Measurements from ENCODE around the gene OTUD5. TPM values are rescaled to one million over a fixed set of nuclear protein-coding genes. Genes with fewer than 3 reads are reported as not detected.

The OTUD5 gene
- total and polyA plus RNA-seq, 12 donors, result 39.4 to 79.5 (median 53.8) TPM

DNA sequence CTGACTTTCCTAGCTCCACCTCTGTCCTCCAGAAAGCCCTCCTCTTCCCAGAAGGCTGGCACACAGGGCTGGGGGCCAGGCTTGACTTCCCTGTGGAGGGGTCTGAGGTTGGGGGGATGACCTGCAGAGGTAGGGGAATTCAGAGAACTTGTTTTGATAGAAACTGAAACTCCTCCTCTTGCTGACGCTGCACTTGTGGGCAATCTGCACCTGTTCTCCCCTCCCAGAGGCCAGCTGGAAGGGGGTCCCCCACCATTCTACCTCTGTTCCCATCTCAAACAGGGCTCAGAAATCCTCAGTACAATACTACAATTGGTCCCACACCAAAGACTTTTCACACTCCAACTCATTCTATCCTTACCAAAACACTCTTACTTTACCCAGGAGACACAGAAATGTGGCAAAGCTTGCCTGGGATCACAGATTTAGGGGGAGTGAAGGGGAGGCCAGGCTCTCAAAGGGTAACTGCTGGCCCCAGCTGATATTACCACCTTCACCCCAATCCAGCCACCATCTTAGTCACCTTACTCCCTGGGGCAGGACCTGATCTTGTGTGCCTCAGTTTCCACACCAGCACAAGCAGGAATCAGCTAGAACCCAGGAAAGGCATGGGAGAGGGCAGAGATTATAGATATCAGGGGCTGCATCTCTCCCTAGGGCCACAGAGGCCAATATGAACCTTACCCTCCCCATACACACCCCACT is 18.5 kb downstream of the OTUD5 start:
- no peak overlapping the region for H3K27ac ChIP-seq
- peaks cover 0 to 9% of the 10 kb centered on the region in 2 donors for H3K36me3 ChIP-seq (replicated peaks in 1 of 2)
- intact Hi-C loops (cut with DNase I), result no loop called here
- no peaks in the 10 kb centered on the region for H3K9me3 ChIP-seq (replicated peaks in 1 of 3)
- no peak overlapping the region for H3K4me3 ChIP-seq
- 50 to 79% (median 63%) methylated on average over 1 of the region's 1 CpG for WGBS, 4 donors
- no peak for DNase-seq
- H3K27me3 ChIP-seq, result no peaks in the 10 kb centered on the region
- peaks cover 0 to 21% of the 10 kb centered on the region in 2 donors for H3K4me1 ChIP-seq (replicated peaks in 1 of 2)
- no peak for TF ChIP-seq POLR2A (IDR thresholded peaks at IDR 0.05)
- TF ChIP-seq, protein P1, sequence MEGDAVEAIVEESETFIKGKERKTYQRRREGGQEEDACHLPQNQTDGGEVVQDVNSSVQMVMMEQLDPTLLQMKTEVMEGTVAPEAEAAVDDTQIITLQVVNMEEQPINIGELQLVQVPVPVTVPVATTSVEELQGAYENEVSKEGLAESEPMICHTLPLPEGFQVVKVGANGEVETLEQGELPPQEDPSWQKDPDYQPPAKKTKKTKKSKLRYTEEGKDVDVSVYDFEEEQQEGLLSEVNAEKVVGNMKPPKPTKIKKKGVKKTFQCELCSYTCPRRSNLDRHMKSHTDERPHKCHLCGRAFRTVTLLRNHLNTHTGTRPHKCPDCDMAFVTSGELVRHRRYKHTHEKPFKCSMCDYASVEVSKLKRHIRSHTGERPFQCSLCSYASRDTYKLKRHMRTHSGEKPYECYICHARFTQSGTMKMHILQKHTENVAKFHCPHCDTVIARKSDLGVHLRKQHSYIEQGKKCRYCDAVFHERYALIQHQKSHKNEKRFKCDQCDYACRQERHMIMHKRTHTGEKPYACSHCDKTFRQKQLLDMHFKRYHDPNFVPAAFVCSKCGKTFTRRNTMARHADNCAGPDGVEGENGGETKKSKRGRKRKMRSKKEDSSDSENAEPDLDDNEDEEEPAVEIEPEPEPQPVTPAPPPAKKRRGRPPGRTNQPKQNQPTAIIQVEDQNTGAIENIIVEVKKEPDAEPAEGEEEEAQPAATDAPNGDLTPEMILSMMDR (IDR thresholded peaks at IDR 0.05), result no peak

DNA sequence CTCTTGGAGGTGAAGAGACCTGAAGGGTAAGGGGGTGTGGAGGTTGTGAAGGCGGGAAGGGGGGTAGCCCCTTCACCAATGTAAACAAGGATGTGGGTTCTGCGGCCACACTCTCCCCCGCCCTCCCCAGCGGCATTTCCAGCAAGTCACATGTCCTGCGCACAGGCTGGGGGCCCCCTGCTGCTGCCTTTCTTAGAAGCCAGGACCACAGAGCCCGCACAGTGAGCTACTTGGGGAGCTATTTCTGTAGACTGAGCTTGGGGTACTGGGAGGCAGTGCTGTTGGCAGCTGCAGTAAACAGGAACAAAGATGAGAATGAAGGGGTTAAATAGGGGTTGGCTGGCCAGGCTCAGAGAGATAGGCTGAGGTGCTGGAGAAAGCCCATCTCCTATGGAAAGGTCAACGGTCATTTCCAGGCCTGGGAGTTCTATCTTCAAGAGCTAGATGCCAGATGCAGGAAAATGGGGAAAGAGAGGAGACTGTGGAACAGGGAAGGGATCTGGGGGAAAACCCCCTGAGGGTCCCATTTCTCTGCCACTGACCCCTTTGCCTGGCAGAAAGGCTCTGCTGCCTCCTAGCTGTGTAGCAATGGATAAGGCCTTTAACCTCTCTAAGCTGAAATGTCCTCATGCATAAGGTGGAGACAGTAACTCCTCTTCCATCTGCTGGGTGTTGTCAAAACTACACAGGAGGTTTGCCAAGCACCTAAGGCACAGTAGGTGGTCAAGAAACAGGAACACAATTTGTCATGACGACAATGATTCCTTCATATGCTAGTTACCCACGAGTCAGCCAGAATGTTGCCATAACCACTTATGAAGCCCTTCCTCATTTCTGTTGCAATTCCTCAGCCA is 20.1 kb downstream of the OTUD5 start:
- intact Hi-C loops (cut with DNase I), result no loop called here
- H3K9me3 ChIP-seq (replicated peaks in 1 of 3), result no peaks in the 10 kb centered on the region
- peak overlapping the region in 2 of 5 donors; percentile 47 to 52 for H3K27ac ChIP-seq
- H3K4me1 ChIP-seq (replicated peaks in 1 of 2), result peaks cover 0 to 21% of the 10 kb centered on the region in 2 donors
- 42 to 60% (median 48%) methylated on average over 3 to 9 of the region's 9 CpGs for WGBS, 4 donors
- peak in 1 of 7 donors; percentile 56 for DNase-seq
- no peaks in the 10 kb centered on the region for H3K27me3 ChIP-seq
- H3K4me3 ChIP-seq, result no peak overlapping the region
- TF ChIP-seq POLR2A (IDR thresholded peaks at IDR 0.05), result no peak
- TF ChIP-seq, protein P1 (IDR thresholded peaks at IDR 0.05), result no peak
- H3K36me3 ChIP-seq (replicated peaks in 1 of 2), result peaks cover 0 to 15% of the 10 kb centered on the region in 2 donors

DNA sequence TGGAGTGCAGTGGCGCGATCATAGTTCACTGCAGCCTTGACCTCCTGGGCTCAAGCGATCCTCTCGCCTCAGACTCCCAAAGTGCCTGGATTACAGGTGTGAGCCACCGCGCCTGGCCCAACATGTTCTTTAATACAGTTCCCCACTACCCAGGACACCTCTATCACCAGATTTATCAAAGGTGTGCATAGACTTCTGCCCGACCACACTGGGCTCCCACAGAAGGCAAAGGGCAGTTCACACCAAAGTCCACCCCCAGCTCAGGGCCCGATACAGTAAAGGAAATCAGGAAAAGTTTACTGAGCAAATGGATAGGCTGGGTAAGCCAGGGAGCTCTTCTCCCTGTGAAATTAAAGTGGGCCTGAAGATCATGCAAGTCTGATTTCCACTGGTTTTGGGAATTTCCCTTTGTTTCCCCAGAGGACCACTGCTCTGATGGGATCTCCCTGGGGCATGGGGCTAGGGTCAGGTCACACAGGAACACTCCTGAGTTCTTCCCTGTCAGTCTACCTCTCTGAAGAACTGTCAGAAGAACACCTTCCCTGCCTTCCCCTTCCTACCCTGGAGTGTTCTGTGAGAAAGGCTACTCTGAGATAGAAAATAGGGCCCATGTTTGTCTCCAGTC is 20.9 kb downstream of the OTUD5 start:
- DNase-seq, result no peak
- TF ChIP-seq POLR2A (IDR thresholded peaks at IDR 0.05), result no peak
- TF ChIP-seq, protein P1 (IDR thresholded peaks at IDR 0.05), result no peak
- WGBS, 4 donors, result 60 to 83% (median 79%) methylated on average over 4 to 8 of the region's 8 CpGs
- intact Hi-C loops (cut with DNase I), result no loop called here
- Histone ChIP-seq H3K27ac (peak overlapping the region in 1 of 5 donors; percentile 52), H3K4me3 (no peak overlapping the region), H3K4me1 (replicated peaks in 1 of 2) (peaks cover 0 to 17% of the 10 kb centered on the region in 2 donors), H3K36me3 (replicated peaks in 1 of 2) (peaks cover 0 to 19% of the 10 kb centered on the region in 2 donors), H3K27me3 (no peaks in the 10 kb centered on the region), H3K9me3 (replicated peaks in 1 of 3) (no peaks in the 10 kb centered on the region)

DNA sequence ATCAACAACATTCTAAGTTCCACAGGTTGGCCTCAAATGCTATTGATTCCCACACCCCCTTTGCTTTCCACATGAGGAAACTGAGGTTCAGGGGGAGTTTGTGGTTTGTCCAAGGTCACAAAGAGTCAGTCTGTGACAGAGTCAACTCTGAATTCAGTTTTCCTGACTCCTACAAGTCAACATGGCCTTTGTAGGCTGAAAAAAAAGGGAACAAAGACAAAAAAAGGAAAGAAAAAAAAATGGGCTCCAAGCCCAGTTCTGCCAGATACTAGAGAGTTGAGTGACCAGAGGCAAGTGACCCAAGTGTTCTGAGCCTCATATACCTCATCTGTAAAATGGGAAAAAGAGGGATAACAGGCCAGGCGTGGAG is 22.1 kb downstream of the OTUD5 start:
- H3K27me3 ChIP-seq, result no peaks in the 10 kb centered on the region
- TF ChIP-seq, protein P1 (IDR thresholded peaks at IDR 0.05), result no peak
- no peak for TF ChIP-seq POLR2A (IDR thresholded peaks at IDR 0.05)
- H3K4me1 ChIP-seq (replicated peaks in 1 of 2), result peaks cover 0 to 13% of the 10 kb centered on the region in 2 donors
- intact Hi-C loops (cut with DNase I), result no loop called here
- H3K4me3 ChIP-seq, result no peak overlapping the region
- no peaks in the 10 kb centered on the region for H3K9me3 ChIP-seq (replicated peaks in 1 of 3)
- 50 to 89% (median 83%) methylated on average over 1 of the region's 1 CpG for WGBS, 4 donors
- peak overlapping the region in 1 of 5 donors; percentile 40 for H3K27ac ChIP-seq
- peaks cover 0 to 23% of the 10 kb centered on the region in 2 donors for H3K36me3 ChIP-seq (replicated peaks in 1 of 2)
- DNase-seq, result no peak

All from adrenal gland (tissue), 12 donors.